Endothelial cell of hepatic sinusoid (primary cell): Measurements from ENCODE around the gene MROH2A.
"Not testable (repeated sequence)": the region's sequence is repeated elsewhere in the genome, so short reads cannot be mapped to it uniquely, and the experiment has no call there.

Source experiments
- in situ Hi-C: cut with HindIII; loops from 2 replicates; pipeline ENCODE4 v1.10.0; 2017; ENCODE audit warnings: low sequenced_read_pairs

The MROH2A gene, protein sequence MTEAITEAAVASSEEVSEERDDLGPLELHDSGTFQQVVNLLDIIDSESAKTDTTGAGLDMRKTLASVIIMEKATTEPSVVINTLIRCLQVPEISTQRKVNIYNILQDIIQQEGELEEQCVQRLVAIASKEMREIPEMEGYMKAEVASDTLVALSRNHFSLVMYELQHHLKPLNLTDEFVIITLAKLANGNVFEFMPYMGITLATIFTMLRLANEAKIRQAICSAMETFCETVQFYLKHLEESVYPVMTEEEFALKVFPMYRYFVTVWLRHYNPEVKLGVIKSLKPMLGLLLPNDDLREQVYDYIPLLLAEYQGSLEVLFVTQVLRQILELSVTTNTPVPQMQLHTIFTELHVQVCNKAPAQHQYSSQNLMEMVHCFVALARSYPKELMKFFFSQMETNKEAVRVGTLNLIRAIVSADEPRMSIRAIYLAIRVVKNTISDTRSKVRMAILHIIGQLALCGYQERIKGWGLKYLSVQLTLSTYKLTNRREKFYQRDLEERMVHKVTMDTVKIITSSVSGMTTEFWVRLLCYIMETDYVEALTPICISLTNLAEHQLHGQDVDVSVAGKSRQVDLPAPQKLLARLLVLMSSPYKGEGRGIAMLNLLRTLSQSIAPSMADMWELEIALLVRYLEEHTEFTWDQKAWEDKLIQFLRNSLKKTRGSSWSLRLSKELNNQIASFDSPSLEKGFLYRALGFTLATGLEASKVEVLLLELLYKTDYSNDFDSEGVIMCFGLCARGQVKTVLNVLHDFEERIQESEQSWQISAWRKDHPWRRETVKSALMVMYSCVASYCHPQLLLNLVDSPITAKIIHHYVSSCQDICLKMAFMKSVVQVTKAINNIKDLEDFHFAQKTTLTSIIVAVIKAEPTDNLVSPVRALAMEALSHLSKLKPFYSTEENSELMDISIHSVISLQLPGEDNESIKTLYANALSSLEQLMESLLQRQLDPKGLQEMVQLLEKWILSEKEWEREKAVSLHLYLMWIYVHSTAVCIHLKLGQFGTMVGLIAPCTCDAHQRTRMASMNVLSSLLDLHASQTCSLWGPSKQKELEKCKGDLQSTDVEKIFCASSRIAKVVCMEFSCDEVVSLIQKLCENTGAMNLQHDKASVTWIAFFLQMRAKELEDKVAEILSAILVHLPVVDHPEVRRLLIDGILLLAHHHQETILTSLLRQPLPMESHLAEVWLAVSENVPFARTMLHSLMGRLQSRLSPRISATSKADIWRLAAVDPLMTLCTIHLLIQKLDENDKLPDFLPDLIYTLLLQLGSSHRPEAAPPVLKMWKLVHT (N-terminal part only)

DNA sequence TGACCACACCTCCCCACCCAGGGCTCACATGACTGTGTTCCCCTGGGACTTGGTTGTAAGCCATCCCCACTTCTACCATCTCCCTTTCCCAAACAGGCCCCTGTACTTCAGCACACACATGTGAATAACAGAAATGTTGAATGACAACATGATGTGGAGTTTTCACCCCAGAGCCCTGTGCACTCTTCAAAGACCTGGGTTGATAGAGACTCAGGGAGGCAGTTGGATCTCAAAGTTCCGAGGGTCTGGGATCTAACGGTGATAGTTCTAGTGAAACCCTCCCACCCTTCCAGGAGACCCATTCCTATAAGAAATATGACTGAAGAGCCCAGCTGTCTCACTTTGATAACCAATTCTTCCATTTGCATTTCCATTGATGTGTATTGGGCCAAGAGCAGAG lies at the start of gene MROH2A:
Gene MROH2A (plus strand): TSS at position 301 of the 400 bp plus-strand sequence. CDS start 1,029 bp downstream, outside the sequence.
- in situ Hi-C loops: no loop called here

DNA sequence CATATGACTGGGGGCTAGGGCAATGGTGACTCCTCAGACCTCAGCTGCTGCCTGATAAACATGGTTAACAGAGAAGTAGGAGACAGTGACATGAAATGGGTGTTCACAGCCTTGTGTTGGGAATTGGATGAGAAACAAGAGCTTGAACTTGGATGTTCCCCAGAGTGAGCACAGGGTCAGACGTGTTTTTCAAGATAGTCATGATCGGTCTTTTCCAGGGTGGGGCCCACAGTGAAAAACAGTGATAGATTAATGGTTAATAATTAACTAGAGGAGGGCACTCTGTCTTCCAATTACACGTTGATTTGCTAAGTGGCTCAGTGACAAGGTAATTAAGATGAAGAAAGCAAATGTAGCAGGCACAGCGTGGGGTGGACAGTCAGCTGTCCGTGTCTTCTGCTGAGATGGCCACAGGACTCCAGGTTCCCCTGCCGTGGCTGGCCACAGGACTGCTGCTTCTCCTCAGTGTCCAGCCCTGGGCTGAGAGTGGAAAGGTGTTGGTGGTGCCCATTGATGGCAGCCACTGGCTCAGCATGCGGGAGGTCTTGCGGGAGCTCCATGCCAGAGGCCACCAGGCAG lies 49.3 kb upstream of the MROH2A start, which contains the start of gene UGT1A3:
Gene UGT1A3 (plus strand): TSS at position 320 of the 579 bp plus-strand sequence. CDS start 85 bp downstream, at position 405.
- in situ Hi-C loops: no loop called here

- in situ Hi-C loops: not testable (repeated sequence)
Measured at GRCh38 chr2:233736868-233737653, 41.1 kb upstream of the MROH2A start.

DNA sequence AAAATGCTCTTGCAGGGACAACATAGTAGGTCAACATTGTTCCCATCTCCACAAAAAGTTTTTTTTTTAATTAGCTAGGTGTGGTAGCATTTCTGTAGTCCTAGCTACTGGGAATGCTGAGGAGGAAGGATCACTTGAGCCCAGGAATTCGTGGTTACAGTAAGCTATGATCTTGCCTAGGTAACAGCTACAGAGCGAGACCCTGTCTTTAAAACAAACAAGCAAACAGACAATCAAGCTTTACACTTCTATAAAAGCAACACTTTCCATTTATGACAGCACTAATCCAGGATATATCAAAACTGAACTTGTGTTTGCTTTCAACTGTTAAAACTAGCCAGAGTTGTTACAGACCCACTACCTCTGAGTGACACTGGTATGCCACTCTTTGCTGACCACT lies 37.3 kb upstream of the MROH2A start:
- in situ Hi-C loops: no loop called here

DNA sequence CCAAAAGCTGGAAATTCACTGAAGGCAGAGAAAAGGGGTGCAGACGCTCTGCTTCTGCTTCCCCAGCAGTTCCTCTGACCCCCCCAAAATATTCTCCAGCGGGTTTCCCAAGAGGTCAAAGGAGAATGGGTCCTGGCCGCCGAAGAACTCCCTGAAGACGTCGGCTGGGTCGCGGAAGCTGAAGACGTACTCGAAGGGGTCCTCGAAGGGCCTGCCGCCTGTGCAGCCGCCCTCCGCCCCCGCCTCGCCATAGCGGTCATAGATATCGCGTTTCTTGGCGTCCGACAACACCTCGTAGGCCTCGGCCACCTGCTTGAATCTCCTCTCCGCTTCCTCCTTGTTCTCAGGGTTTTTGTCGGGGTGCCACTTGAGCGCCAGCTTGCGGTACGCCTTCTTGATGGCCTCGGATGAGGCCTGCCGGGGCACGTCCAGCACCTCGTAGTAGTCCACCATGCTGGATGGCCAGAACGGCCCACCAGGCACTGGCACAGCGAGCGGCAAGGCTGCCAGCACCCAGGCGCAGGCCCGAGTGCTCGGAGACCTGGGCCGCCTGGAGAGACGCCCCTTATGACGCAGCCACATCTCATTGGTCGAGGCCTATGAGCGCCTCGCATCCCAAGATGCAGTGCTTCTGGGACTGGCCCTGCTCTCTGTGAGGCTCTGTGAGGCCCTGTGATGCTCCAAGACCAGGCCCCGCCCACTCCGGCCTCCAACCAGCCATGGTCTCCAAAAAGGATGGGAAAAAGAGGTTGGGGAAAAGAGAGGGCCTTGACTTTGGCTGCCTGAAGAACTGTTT lies 34.5 kb upstream of the MROH2A start:
- in situ Hi-C loops: no loop called here

GRCh38 chr2:233745073-233745755 lies 32.9 kb upstream of the MROH2A start:
- in situ Hi-C loops: loop anchor here (5.0 kb wide), 1 partner anchor 62 kb away; no protein-coding TSS in a partner anchor

- in situ Hi-C loops: loop anchor here (5.0 kb wide), 1 partner anchor 61 kb away; no protein-coding TSS in a partner anchor
Measured at GRCh38 chr2:233745838-233746237, 32.3 kb upstream of the MROH2A start.

DNA sequence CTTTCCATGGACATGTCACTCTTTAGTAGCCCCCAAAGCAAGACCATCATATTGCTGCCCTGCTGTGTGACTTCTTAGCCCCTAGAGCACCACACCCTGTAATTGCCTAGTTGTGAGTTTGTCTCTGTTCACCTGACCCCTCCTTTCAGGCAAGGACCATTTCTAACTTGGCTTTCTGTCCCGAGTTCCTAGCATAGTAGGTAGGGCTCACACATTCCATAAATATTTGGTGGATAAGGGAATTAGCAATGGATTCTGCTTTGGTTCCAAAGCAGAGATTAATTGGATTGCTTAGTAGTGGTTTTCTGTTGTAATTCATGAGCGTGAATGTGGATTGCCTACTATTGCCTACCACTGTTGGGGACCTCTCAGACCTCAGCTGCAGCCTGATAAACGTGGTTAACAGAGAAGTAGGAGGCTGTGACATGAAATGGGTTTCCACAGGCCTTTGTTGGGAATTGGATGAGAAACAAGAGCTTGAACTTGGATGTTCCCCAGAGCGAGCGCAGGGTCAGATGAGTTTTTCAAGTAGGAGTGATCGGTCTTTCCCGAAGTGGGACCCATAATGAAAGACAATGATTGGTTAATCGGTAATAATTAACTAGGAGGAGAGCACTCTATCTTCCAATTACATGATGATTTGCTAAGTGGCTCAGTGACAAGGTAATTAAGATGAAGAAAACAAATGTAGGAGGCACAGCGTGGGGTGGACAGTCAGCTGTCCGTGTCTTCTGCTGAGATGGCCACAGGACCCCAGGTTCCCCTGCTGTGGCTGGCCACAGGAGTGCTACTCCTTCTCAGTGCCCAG lies 31.5 kb upstream of the MROH2A start:
- in situ Hi-C loops: loop anchor here (5.0 kb wide), 1 partner anchor 61 kb away; no protein-coding TSS in a partner anchor

DNA sequence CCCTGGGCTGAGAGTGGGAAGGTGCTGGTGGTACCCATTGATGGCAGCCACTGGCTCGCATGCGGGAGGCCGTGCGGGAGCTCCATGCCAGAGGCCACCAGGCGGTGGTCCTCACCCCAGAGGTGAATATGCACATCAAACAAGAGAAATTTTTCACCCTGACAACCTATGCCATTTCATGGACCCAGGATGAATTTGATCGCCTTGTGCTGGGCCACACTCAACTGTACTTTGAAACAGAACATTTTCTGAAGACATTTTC lies 30.9 kb upstream of the MROH2A start:
- in situ Hi-C loops: loop anchor here (5.0 kb wide), 1 partner anchor 60 kb away; no protein-coding TSS in a partner anchor

DNA sequence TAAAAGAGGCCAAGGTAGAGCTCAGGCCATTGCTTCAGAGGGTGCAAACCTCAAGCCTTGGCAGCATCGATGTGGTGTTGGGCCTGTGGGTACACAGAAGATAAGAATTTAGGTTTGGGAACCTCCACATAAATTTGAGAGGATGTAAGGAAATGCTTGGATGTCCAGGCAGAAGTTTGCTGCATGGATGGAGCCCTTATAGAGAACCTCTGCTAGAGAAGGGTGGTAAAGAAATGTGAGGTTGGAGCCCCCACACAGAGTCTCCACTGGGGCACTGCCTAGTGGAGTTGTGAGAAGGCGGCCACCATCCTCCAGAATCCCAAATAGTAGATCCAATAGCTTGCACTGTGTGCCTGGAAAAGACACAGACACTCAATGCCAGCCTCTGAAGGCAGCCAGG lies 27.4 kb upstream of the MROH2A start:
- in situ Hi-C loops: not testable (repeated sequence)

DNA sequence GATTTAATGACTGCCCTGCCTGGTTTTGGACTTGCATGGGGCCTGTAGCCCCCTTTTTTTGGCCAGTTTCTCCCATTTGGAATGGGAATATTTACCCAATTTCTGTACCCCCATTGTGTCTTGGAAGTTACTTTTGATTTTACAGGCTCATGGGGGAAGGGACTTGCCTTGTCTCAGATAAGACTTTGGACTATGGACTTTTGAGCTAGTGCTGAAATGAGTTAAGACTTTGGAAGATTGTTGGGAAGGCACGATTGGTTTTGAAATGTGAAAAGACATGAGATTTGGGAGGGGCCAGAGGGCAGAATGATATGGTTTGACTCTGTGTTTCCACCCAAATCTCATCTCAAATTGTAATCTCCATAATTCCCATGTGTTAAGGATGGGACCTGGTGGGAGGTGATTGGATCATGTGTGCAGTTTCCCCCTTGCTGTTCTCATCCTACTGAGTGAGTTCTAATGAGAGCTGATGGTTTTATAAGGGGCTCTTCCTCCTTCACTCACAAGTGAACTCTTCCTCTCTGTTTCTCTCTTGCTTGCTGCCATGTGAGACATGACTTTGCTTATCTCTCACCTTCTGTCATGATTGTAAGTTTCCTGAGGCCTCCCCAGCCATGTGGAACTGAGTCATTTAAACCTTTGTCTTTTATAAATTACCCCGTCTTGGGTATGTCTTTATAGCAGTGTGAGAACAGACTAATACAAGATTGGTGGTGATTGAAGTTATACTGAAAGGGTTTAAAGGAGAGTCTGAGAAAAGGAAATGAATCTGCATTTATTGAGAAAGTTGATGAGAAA lies 26.7 kb upstream of the MROH2A start:
- in situ Hi-C loops: not testable (repeated sequence)

GRCh38 chr2:233754872-233755611 lies 23.1 kb upstream of the MROH2A start:
- in situ Hi-C loops: no loop called here

DNA sequence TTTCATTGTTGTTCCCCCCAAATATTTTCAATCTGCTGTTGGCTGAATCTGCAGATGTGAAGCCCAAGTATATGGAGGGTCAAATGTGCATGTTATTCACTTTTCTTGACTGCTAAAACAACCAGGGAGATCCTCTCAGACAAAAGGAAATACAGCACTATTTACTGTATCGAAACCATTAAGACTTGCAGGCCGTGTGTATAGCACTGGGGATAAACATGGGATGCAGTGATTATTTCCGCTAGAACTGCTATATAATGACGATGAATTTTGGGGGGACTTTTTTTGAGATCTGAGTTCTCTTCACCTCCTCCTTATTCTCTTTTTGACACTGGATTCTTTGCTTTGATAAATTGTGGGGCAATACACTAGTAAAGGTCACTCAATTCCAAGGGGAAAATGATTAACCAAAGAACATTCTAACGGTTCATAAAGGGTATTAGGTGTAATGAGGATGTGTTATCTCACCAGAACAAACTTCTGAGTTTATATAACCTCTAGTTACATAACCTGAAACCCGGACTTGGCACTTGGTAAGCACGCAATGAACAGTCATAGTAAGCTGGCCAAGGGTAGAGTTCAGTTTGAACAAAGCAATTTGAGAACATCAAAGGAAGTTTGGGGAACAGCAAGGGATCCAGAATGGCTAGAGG lies 21.6 kb upstream of the MROH2A start:
- in situ Hi-C loops: no loop called here

DNA sequence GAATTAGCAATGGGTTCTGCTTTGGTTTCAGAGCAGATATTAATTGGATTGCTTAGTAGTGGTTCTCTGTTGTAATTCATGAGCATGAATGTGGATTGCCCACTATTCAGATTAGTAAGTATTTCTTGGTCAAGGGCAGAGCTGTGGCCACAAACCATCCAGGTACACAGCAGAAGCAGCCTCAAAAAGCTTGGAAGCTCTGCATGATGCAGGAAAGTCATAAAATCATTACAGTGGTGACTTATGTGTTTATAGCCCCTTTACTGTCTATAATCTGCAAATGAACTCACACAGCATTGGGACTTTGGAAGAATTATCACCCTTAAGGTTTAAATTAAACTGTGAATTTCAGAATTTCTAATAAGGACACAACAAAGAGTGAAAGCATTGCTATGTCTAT lies 20.0 kb upstream of the MROH2A start:
- in situ Hi-C loops: no loop called here

- in situ Hi-C loops: no loop called here
Measured at GRCh38 chr2:233758849-233759248, 19.3 kb upstream of the MROH2A start.

DNA sequence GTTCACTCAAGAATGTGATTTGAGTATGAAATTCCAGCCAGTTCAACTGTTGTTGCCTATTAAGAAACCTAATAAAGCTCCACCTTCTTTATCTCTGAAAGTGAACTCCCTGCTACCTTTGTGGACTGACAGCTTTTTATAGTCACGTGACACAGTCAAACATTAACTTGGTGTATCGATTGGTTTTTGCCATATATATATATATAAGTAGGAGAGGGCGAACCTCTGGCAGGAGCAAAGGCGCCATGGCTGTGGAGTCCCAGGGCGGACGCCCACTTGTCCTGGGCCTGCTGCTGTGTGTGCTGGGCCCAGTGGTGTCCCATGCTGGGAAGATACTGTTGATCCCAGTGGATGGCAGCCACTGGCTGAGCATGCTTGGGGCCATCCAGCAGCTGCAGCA lies 18.1 kb upstream of the MROH2A start, which contains the start of gene UGT1A1:
Gene UGT1A1 (plus strand): TSS at position 228 of the 400 bp plus-strand sequence. CDS start 18 bp downstream, at position 246.
- in situ Hi-C loops: no loop called here
